IPS-18c (cell line): Measurements from ENCODE around the gene GALNT18.
"Not testable (repeated sequence)": the region's sequence is repeated elsewhere in the genome, so short reads cannot be mapped to it uniquely, and the experiment has no call there.

Experiments
- H3K4me3 ChIP-seq: 2 replicates; pipeline ENCODE4 v1.7.0; 2013; ENCODE audit warnings: low read depth, mild to moderate bottlenecking, low read length, moderate library complexity; ENCODE audit not compliant: insufficient read depth
- H3K9me3 ChIP-seq: one replicate; pipeline ENCODE4 v1.6.1; 2013; ENCODE audit warnings: mild to moderate bottlenecking, low read length, moderate library complexity; ENCODE audit not compliant: control insufficient read depth, insufficient read depth

Gene GALNT18

DNA sequence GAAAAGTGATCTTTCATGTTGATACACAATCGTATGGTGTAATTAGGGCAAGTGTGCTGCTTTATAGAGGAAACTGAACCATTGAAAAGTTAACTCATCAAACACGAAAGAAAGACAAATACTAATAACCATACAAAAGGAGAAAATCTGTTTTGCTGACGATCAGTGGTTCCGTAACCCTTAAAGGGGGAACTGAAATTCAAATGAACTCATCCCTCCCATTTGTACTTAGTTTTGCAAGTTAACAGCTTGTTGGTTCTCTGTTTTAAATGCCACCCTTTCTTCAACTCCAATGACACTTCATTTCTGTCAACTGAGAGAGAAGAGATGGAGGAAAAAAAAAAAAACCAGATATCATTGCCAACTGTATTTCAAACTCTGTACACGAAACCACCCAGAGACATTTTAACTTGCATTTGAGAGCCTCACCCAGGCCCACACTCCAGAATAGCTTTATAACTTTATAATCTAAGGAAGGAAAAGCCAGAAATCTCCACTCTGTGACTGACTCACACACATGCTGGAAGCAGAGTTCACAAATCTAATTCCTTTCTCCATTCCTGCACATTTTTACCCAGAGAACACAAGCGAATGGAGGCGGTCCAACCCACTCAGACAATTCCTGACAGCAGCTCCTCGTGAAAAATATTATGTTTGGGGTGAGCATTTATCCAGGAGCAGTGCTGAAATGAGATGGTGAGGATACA lies 251.4 kb downstream of the GALNT18 start:
- H3K9me3 ChIP-seq, result no peaks in the 10 kb centered on the region
- H3K4me3 ChIP-seq, result no peak overlapping the region

DNA sequence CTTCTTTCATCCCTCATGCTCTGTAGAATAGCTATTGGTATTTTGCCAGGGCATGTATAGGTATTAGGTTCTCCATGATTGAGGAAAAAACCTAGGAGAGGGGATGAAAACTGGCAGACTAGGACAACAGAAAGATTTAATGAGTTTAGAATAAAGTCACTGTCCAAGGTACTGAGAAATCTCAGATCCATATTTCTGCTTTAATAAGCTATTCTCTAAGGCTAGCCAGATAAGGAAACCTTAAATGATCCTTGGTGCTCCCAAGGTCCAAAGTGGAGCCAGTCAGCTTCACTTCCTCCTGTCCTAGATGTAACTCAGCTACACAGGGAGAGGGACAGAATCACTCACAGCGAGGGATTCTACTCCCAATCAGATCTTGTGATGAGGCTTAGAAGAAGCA lies 255.0 kb downstream of the GALNT18 start:
- H3K4me3 ChIP-seq, result no peak overlapping the region
- no peaks in the 10 kb centered on the region for H3K9me3 ChIP-seq

DNA sequence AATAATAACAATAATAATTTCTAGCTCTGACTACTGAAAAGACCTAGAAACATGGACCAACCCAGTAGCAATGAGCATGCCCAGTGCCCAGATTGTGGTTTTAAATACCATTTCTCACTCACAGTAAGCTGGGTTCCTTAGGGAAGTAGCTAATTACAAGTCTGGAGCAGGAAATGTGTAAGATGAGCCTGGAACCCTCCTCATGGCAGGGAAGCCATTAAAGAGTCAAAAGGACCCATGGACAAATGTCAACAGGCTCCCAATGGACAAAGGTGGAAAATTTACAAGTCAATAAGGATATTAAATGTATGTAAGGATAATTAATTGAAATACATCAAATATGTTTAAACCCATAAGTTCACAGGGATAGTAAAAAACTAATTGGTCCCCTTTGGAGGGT lies 258.1 kb downstream of the GALNT18 start:
- no peak overlapping the region for H3K4me3 ChIP-seq
- H3K9me3 ChIP-seq, result no peaks in the 10 kb centered on the region

DNA sequence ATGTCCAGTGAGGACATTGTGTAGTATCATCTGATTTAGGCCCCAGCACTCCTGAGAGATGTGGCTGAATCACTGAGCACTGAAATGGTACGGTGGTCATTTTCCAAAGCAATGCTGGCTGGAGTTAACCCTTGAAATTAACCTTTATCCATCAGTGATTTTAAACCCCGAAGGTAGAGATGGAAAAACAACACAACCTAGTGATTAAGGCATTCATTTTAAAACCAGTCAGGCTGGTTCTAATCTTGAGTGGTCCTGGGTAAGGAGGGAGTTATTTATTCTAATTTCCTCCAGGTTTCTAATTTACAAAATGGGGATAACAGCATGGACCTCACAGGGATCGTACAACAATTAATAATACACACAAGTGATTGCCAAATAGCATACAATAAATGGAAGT lies 262.2 kb downstream of the GALNT18 start:
- H3K4me3 ChIP-seq, result no peak overlapping the region
- no peaks in the 10 kb centered on the region for H3K9me3 ChIP-seq

DNA sequence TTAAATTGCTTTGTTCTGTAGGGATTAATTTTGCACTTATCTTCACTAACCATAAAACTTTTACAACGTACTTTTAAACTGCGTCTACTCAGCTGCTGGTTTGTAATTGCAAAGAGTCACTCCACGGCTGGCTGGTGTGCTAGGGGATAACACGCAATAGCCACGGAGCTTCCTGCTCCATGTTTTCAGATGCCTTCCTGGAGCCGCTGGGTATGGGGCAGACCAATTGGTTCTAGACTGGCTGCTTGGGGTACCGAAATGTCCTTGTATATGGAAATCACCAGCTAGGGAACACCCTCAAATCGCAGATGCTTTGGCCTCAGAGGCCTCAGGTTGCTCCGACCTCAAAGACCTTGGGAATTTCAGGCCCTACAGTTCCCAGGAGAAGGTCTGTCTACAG lies 265.0 kb downstream of the GALNT18 start:
- Histone ChIP-seq H3K9me3 (no peaks in the 10 kb centered on the region), H3K4me3 (no peak overlapping the region)

DNA sequence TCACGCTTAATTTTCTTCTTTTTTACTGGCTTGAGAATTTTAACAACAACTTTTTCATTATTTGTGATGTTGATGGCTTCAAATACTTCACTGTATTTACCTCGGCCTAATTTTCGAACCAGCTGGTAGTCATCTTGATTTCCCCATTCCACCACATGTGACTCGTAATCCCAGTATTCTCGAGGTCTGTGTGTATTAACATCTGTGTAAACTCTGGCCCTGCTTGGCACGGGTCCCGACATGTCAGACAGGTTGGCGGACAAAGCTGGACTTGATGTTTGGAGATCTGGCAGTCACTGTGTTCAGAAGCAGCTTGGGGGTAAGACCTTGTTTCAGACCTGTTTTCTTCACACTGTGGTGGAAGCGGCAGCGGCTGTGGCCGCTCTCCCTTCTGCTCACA lies 268.9 kb downstream of the GALNT18 start, which contains the start of gene CSNK2A3:
Gene CSNK2A3, minus strand, starts transcription at position 373 of the 400 bp plus-strand sequence. Its CDS starts 131 bp downstream, at position 242.
- H3K9me3 ChIP-seq, result not testable (repeated sequence)

DNA sequence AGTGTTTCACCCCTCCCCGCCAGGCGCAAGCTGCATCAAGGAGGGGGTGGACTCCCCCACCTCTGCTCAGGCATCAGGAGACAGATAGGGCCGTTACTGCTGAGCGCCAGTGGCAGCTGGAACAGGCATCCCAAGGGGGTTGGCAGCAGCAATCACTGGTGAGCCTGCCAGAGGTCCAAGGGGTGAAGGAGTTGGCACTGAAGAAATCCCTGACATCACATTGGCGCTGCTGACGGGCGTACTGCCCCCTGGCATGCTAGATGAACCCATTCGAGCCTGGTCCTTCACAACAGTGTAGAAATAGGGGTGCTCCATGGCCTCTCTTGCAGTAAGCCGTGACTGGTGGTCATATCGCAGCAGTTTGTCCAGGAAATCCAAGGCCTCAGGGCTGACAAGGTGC lies 270.0 kb downstream of the GALNT18 start:
- H3K9me3 ChIP-seq, H3K4me3 ChIP-seq: not testable (repeated sequence)

More for the DNA sequence above, 268.9 kb downstream of the GALNT18 start, which contains the start of gene CSNK2A3:
- H3K4me3 ChIP-seq, result not testable (repeated sequence)

DNA sequence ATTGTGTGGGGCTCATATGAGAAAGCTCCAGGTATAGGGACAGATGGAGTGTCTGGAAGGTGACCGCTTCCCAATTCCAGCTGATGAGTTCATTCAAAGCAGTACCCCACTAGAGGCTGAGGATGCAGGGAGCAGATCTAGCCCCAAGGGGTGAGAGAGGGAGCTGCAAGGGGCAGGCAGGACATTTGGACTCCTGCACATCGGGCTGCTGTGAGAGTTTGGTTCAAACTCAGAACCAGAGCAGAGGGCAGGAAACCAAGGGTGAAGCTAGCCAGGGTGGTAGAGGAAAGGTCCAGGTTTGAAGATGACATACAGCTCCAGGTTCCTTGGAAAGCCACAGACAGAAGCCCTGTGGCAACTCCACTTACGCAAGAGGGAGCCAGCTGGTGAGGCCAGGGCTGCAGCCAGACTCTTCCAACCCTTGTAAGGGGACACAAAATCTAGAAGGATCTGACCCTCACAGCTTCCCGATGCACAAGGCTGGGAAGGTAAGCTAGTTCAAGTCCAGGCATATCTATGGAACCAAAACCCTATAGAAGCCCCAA lies 270.7 kb downstream of the GALNT18 start:
- H3K4me3 ChIP-seq, result no peak overlapping the region
- no peaks in the 10 kb centered on the region for H3K9me3 ChIP-seq

DNA sequence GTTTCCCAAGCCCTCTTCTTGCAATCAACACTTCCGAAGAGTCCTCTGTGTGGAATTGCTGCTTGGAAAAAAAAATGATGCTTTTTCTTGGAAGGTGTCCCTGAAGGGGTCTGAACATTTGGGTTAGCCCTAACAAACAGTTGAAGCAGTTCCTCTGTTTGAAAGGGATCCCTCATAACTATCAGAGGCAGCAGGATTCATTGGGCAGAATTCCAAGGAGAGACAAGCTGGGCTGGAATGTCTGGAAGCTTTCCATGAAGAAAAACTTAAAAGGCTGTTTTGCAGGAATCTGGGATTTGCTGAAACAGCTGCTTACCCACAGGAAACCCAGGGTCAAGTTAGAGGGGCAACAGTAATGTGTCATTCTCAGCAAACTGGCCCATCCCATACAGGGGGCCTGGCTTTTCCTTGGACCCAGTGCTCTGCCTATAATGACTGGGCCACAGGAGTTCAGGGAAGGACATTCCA lies 271.9 kb downstream of the GALNT18 start:
- no peaks in the 10 kb centered on the region for H3K9me3 ChIP-seq
- H3K4me3 ChIP-seq, result no peak overlapping the region

DNA sequence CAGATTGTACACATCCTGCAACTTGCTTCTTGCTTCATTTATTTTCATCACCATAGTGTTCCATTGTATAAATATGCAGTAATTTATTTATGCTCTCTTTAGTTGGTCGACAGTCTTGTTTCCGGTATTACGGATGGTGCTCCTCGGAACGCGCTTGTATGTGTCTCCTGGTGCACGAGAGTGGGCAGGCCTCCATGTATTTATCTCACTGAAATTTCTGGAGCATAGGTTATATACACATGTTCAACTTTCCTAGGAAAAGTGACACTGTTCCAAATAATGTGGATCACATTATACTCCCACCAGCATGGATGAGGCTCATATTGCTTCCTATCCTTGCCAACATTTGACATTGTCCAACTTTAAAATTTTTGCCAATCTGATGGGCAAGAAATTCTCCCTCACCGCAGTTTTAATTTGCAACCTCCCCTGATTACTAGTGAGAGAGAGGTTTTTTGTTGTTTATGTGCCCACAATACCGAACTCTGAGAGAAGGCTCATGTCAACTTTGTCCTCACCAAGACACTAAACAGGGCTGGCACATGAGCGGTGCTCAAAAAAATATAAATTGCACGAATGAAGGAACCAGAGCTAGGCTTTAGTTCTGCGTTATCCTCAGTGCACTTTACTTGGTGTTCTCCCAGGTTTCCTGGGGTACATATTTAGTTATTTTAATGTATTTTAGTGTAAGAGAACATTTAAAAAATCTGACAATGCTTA lies 272.5 kb downstream of the GALNT18 start:
- H3K4me3 ChIP-seq, result no peak overlapping the region
- no peaks in the 10 kb centered on the region for H3K9me3 ChIP-seq

DNA sequence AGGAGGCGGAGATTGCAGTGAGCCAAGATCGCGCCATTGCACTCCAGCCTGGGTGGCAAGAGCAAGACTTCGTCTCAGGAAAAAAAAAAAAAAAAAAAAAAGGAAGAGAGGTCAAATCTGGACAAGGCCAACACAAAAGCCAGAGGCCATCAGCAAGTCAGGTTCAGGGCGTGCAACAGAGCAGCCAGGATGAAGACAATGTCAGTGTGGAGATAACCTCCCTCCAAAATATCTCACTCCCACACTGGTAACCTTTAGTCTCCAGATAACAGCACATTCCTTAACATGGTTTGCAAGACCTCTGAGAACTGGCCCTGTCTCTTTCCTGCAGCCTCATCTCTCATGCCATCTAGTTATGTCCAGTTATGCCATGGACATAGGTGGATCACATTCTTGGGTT lies 273.5 kb downstream of the GALNT18 start:
- Histone ChIP-seq H3K4me3 (no peak overlapping the region), H3K9me3 (no peaks in the 10 kb centered on the region)

DNA sequence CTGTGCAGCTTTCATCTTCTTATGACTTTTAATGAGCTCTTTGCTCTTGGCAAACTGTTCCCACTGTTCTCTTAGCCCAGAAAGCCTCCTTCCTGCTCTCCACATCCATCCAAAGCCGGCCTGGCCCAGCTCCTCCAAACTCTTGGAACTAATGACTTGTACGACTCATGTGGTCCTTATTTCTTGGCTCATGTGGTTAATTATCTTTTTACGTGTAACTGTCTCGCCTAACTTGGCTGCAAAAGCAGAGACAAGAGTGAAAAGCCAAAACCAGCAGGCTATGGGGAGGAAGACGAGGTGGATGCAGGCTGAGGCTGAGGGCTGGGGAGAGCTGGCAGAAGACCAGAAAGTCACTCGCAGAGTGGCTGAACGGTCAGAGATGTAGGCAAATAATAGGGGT lies 274.2 kb downstream of the GALNT18 start:
- H3K9me3 ChIP-seq, result no peaks in the 10 kb centered on the region
- no peak overlapping the region for H3K4me3 ChIP-seq

DNA sequence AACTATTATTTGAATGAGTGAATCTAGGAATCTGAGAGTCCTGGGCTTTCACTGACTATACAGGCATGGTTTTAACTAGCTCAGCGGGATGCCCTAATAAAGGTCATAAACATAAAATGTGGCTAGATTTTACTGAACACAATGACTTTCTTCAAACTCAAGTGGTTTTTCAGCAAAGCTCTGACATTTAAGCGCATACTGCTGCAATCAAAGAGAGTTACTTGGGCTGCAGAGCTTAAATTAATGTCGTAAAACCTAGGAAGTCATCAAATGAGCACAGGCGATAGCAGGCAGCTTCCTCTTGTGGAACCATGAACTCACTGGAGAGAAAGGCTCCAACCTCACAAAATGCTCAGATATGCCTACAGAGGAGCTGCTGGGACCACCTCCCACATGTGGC lies 275.5 kb downstream of the GALNT18 start:
- Histone ChIP-seq H3K9me3 (no peaks in the 10 kb centered on the region), H3K4me3 (no peak overlapping the region)

DNA sequence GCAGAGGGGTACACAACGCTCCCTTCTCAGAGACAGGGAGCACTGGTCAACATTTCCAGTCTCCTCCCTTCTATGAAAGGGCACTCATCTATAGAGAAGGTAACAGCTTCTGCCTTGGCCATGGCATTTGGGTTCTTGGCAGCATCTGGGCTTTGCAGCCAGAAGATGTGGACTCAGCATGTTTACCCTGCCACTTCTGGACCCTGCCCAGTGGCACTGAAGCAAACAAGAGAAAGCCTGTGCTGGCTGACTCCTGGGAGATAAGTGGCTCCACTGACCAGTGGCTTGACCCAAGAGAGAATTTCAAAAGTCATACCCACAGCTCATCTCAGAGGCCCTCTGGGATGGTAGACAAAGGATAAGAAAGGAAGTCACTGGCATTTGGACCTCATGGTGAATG lies 276.7 kb downstream of the GALNT18 start:
- no peaks in the 10 kb centered on the region for H3K9me3 ChIP-seq

DNA sequence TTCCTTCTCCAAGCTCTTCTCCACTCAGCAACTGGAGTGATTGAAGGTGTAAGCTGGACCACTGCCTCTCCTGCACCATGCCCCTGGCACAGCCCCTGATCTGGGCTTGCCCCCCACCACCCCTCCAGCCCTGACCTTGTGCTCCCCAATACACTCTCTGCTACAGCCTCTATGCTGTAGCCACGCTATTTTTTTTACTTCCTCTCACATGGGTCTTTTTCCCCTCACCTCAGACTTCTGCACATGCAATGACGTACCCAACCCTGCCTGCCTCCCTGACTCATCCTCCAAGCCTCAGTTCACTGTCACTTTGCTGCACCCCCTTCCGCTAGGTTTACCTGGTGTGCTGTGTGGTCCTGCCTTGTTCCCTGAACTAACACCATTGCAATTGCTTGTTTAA lies 277.8 kb downstream of the GALNT18 start:
- Histone ChIP-seq H3K4me3 (no peak overlapping the region), H3K9me3 (no peaks in the 10 kb centered on the region)

More for the DNA sequence above, 276.7 kb downstream of the GALNT18 start:
- H3K4me3 ChIP-seq, result no peak overlapping the region

DNA sequence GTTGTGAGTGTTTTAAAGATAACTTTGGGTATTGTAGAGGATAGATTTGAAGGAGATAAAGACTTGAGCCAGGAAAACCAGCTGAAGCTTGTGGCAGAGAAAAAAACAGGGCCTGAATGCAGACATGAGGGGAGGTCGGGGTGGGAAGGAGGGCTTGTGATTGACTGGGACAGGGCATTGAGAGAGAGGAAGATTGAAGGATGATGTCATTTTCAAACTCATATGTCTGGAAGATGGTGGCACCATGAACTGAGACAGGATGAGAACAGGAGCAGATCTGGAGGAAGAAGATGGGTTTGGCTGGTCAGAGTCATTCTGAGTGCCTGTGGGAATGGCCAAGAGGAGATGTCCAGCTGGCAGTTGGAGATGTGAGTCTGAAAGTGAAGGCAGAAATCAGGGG lies 283.5 kb downstream of the GALNT18 start:
- no peaks in the 10 kb centered on the region for H3K9me3 ChIP-seq

DNA sequence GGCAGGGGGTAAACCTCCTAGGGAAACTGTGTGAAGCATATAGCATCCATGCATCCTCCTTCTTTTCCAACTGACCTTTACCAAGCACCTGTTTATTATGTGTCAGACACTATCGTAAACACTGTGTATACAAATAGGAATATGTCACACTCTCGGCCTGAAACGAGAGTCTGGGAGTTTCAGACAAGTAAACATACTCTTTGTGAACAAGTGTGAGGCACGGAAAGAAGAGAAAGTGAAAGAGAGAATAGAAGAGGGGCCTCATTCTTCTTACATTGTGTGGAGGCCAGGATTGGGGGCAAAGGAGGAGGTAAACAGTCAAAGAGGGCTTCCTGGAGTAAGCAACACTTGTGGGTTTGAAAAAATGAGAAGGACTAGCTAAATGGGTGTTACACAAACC lies 285.1 kb downstream of the GALNT18 start:
- no peak overlapping the region for H3K4me3 ChIP-seq
- H3K9me3 ChIP-seq, result no peaks in the 10 kb centered on the region

More for the DNA sequence above, 283.5 kb downstream of the GALNT18 start:
- H3K4me3 ChIP-seq, result no peak overlapping the region

DNA sequence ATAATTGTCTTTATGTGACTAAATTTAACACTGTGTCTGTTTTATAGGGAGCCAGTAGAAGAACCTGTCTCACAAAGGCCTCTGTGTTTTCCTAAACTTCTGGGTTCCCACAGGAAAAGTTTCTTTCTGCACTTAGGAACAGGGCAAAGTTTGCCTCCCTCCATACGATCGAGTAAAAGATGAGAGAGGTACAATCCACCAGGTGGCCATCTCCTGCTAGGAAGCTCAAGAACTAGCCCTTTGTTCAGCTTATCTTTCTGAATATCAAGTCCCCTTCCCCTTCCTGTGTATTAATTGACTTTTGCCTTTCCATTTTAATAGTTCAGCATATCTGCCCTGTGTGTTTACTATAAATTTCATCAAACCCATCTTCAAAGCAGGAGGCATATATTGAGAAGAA lies 286.8 kb downstream of the GALNT18 start:
- no peaks in the 10 kb centered on the region for H3K9me3 ChIP-seq
- no peak overlapping the region for H3K4me3 ChIP-seq
